ENCODE data around the gene FBXO8. TPM values are rescaled to one million over a fixed set of nuclear protein-coding genes. Genes with fewer than 3 reads are reported as not detected.
A peak's percentile ranks its signal among the peaks of the same experiment; 100 is the strongest.

Gene FBXO8
- total RNA-seq, 1 donor from 2014 or later = 14.7 TPM

- no peak for DNase-seq (ENCODE audit: low read depth)
- peak overlapping the region; percentile 64 for H3K4me3 ChIP-seq (ENCODE audit: low read depth, low read length)
- no peak for TF ChIP-seq CTCF (conservative IDR thresholded peaks at IDR 0.05; ENCODE audit: low read depth, low read length)
Observed at GRCh38 chr4:174284487-174284886, 1.0 kb upstream of the FBXO8 start.

- TF ChIP-seq CTCF (conservative IDR thresholded peaks at IDR 0.05; ENCODE audit: low read depth, low read length) = no peak
- peak overlapping the region; percentile 64 for H3K4me3 ChIP-seq (ENCODE audit: low read depth, low read length)
- DNase-seq (ENCODE audit: low read depth) = peak; percentile 85
Observed at GRCh38 chr4:174282836-174283506, 496 bp downstream of the FBXO8 start.

- peak overlapping the region; percentile 64 for H3K4me3 ChIP-seq (ENCODE audit: low read depth, low read length)
- DNase-seq (ENCODE audit: low read depth) = no peak
- no peak for TF ChIP-seq CTCF (conservative IDR thresholded peaks at IDR 0.05; ENCODE audit: low read depth, low read length)
Observed at GRCh38 chr4:174281901-174282300, 1.6 kb downstream of the FBXO8 start.

GRCh38 chr4:174281182-174281737 lies 2.2 kb downstream of the FBXO8 start:
- no peak for TF ChIP-seq CTCF (conservative IDR thresholded peaks at IDR 0.05; ENCODE audit: low read depth, low read length)
- no peak overlapping the region for H3K4me3 ChIP-seq (ENCODE audit: low read depth, low read length)
- DNase-seq (ENCODE audit: low read depth) = no peak

GRCh38 chr4:174279433-174280155 lies 3.9 kb downstream of the FBXO8 start:
- no peak for DNase-seq (ENCODE audit: low read depth)
- TF ChIP-seq CTCF (conservative IDR thresholded peaks at IDR 0.05; ENCODE audit: low read depth, low read length) = no peak
- H3K4me3 ChIP-seq (ENCODE audit: low read depth, low read length) = no peak overlapping the region

- H3K4me3 ChIP-seq (ENCODE audit: low read depth, low read length) = no peak overlapping the region
- DNase-seq (ENCODE audit: low read depth) = no peak
- no peak for TF ChIP-seq CTCF (conservative IDR thresholded peaks at IDR 0.05; ENCODE audit: low read depth, low read length)
Observed at GRCh38 chr4:174278467-174278866, 5.0 kb downstream of the FBXO8 start.
